IMR-90 (cell line): ENCODE data around the gene CHMP6. TPM values are rescaled to one million over a fixed set of nuclear protein-coding genes. Genes with fewer than 3 reads are reported as not detected.

Source experiments
- ATAC-seq: fragments of 200-7000 bp; cut with Tn5 transposase; 2 replicates; pipeline ENCODE4 v1.9.1; 2020; ENCODE audit warnings: low read depth, mild to moderate bottlenecking, moderate library complexity
- BruUV-seq: library from RNA; stranded (reverse); fragments of 400-500 nt; replicated peaks from 2 replicates; lab custom pipeline; 2021; lab: Mats Ljungman, UMichigan
- CTCF ChIA-PET: fragments of 300-600 bp; formaldehyde crosslinking; extraction: SDS; loops from one replicate; lab custom pipeline; 2021; ENCODE audit warnings: antibody characterized with exemption; lab: Yijun Ruan, JAX
- POLR2A ChIA-PET: fragments of 300-600 bp; sonication (Branson Sonifier 250); formaldehyde crosslinking; loops from one replicate; lab custom pipeline; 2022; ENCODE audit warnings: antibody characterized with exemption; ENCODE audit not compliant: unreplicated experiment; lab: Charles Lee
- DNase-seq: peaks from one replicate; pipeline ENCODE4 v3.0.0; 2013
- H2AFZ ChIP-seq: replicated peaks from 2 replicates; pipeline ENCODE3; 2013; ENCODE audit warnings: low read length, mild to moderate bottlenecking; ENCODE audit not compliant: poor library complexity
- H2AK5ac ChIP-seq: 2 replicates; pipeline ENCODE4 v1.6.1; 2013; ENCODE audit warnings: low read depth, low read length, inconsistent platforms
- H2AK9ac ChIP-seq: replicated peaks from 2 replicates; pipeline ENCODE3; 2013; ENCODE audit warnings: mild to moderate bottlenecking, low read depth, low read length, moderate library complexity; ENCODE audit not compliant: poor library complexity
- H2BK120ac ChIP-seq: 2 replicates; pipeline ENCODE4 v1.6.1; 2013; ENCODE audit warnings: low read depth, low read length, inconsistent platforms
- H2BK15ac ChIP-seq: 3 replicates; pipeline ENCODE4 v1.6.1; 2013; ENCODE audit warnings: low read depth, low read length, inconsistent platforms
- H2BK20ac ChIP-seq: 2 replicates; pipeline ENCODE4 v1.6.1; 2013; ENCODE audit warnings: low read depth, mild to moderate bottlenecking, inconsistent platforms, low read length, moderate library complexity
- H2BK5ac ChIP-seq: 2 replicates; pipeline ENCODE4 v1.6.1; 2013; ENCODE audit warnings: mild to moderate bottlenecking, low read depth, low read length, inconsistent platforms; ENCODE audit not compliant: poor library complexity, severe bottlenecking
- H3K14ac ChIP-seq: replicated peaks from 2 replicates; pipeline ENCODE4 v1.6.1; 2013; ENCODE audit warnings: low read depth, low read length, inconsistent platforms
- H3K18ac ChIP-seq: 2 replicates; pipeline ENCODE4 v1.6.1; 2013; ENCODE audit warnings: low read depth, low read length, control low read depth
- H3K23ac ChIP-seq: 2 replicates; pipeline ENCODE4 v1.6.1; 2013; ENCODE audit warnings: low read depth, low read length, inconsistent platforms
- H3K27ac ChIP-seq: 2 replicates; pipeline ENCODE4 v1.5.1; 2013; ENCODE audit warnings: mild to moderate bottlenecking, control low read depth, low read length; ENCODE audit not compliant: insufficient read depth
- H3K27me3 ChIP-seq: 2 replicates; pipeline ENCODE4 v1.6.1; 2013; ENCODE audit warnings: low read length; ENCODE audit not compliant: control insufficient read depth, insufficient read depth
- H3K36me3 ChIP-seq: 2 replicates; pipeline ENCODE4 v1.6.1; 2013; ENCODE audit warnings: low read length, mixed read lengths; ENCODE audit not compliant: control insufficient read depth, insufficient read depth
- H3K4ac ChIP-seq: 2 replicates; pipeline ENCODE4 v1.6.1; 2013; ENCODE audit warnings: low read depth, low read length, inconsistent platforms
- H3K4me1 ChIP-seq: 2 replicates; pipeline ENCODE4 v1.6.1; 2013; ENCODE audit warnings: low read length, mixed read lengths; ENCODE audit not compliant: control insufficient read depth, insufficient read depth
- H3K4me2 ChIP-seq: 2 replicates; pipeline ENCODE4 v1.6.1; 2013; ENCODE audit warnings: low read depth, mild to moderate bottlenecking, control low read depth, low read length, moderate library complexity
- H3K4me3 ChIP-seq: 2 replicates; pipeline ENCODE4 v1.5.1; 2013; ENCODE audit warnings: low read depth, mild to moderate bottlenecking, control low read depth, low read length, moderate library complexity; ENCODE audit not compliant: insufficient read depth
- H3K56ac ChIP-seq: 2 replicates; pipeline ENCODE4 v1.6.1; 2013; ENCODE audit warnings: low read length, inconsistent platforms; ENCODE audit not compliant: insufficient read depth; ENCODE audit errors: extremely low read depth
- H3K79me1 ChIP-seq, 2 experiments: 2 replicates each; pipeline ENCODE4 v1.6.1; 2013; ENCODE audit warnings: low read length in 2 of 2, inconsistent platforms in 1 of 2, low read depth in 1 of 2
- H3K9ac ChIP-seq: 2 replicates; pipeline ENCODE4 v1.6.1; 2013; ENCODE audit warnings: low read depth, low read length, control low read depth
- H3K9me1 ChIP-seq: 2 replicates; pipeline ENCODE4 v1.6.1; 2013; ENCODE audit warnings: low read length, inconsistent platforms; ENCODE audit not compliant: insufficient read depth
- H3K9me3 ChIP-seq: 2 replicates; pipeline ENCODE4 v1.6.1; 2013; ENCODE audit warnings: low read length; ENCODE audit not compliant: control insufficient read depth, insufficient read depth
- H4K20me1 ChIP-seq: 2 replicates; pipeline ENCODE4 v1.6.1; 2013; ENCODE audit warnings: low read length, inconsistent platforms; ENCODE audit not compliant: insufficient read depth
- H4K5ac ChIP-seq: 2 replicates; pipeline ENCODE4 v1.6.1; 2013; ENCODE audit warnings: mild to moderate bottlenecking, low read depth, low read length, control low read depth
- H4K8ac ChIP-seq, 2 experiments: 2 replicates each; pipeline ENCODE4 v1.6.1; 2013; ENCODE audit warnings: low read depth in 2 of 2, low read length in 2 of 2, control low read depth in 1 of 2, inconsistent platforms in 1 of 2
- H4K91ac ChIP-seq: 2 replicates; pipeline ENCODE4 v1.6.1; 2013; ENCODE audit warnings: low read depth, low read length, inconsistent platforms; ENCODE audit not compliant: insufficient read depth
- BHLHE40 ChIP-seq: fragments of 150-350 bp; IDR thresholded peaks from 2 replicates; pipeline ENCODE4 v1.6.1; 2016; ENCODE audit warnings: mild to moderate bottlenecking, low read depth, low read length
- CEBPB ChIP-seq: IDR thresholded peaks from 2 replicates; pipeline ENCODE4 v1.6.1; 2012; ENCODE audit warnings: low read depth, low read length, improper control_type of control experiment
- MXI1 ChIP-seq: IDR thresholded peaks from 2 replicates; pipeline ENCODE4 v1.6.1; 2012; ENCODE audit warnings: low read depth, mild to moderate bottlenecking, low read length, moderate library complexity, borderline replicate concordance
- POLR2A ChIP-seq: IDR thresholded peaks from 2 replicates; pipeline ENCODE4 v1.6.1; 2012; ENCODE audit warnings: mild to moderate bottlenecking, low read depth, low read length
- WGBS, 2 experiments: methylation state at CpG; one replicate each; pipeline versions ENCODE4 v1.1.5 to v1.1.7; 2013; ENCODE audit warnings: missing lambda C conversion rate in 2 of 2; ENCODE audit not compliant: insufficient read length in 1 of 2; ENCODE audit errors: extremely low coverage in 2 of 2; 5-methylcytosine and 5-hydroxymethylcytosine counted together
- dilution Hi-C: fragments of 300-500 bp; cut with HindIII; formaldehyde crosslinking; loops from one replicate; pipeline ENCODE4 v1.14.3; 2018; ENCODE audit warnings: low sequenced_read_pairs; ENCODE audit not compliant: unreplicated experiment
- in situ Hi-C: fragments of 300-500 bp; cut with MboI; formaldehyde crosslinking; loops from 3 replicates; pipeline ENCODE4 v1.14.3; 2019; ENCODE audit warnings: low sequenced_read_pairs, inconsistent platforms, mixed read lengths
- intact Hi-C: fragments of 100-400 bp; cut with micrococcal nuclease; formaldehyde crosslinking; loops from 2 replicates; pipeline ENCODE4 v1.10.0; 2022
- polyA plus RNA-seq, 3 experiments: library from polyadenylated mRNA; depleted of rRNA; stranded (reverse); fragments of >200 nt; gene quantifications; 2 replicates each; pipeline ENCODE4 v1.2.3, GENCODE V29; 2012; ENCODE audit warnings: low replicate concordance in 1 of 3
- total RNA-seq: library from RNA; depleted of rRNA; stranded (reverse); fragments of >200 nt; gene quantifications from 2 replicates; pipeline ENCODE4 v1.2.3, GENCODE V29; 2012
- TF ChIP-seq, protein P1 (sequence below): fragments of 150-350 bp; IDR thresholded peaks from 2 replicates; pipeline ENCODE4 v1.6.1; 2016; ENCODE audit warnings: low read depth, mild to moderate bottlenecking, low read length, moderate library complexity, borderline replicate concordance

Gene CHMP6
- total and polyA plus RNA-seq, 2 of the 4 experiments (the other 2 are of a cell fraction), result 5.0 to 40.3 TPM

GRCh38 chr17:80947200-80947940 lies 44.3 kb upstream of the CHMP6 start:
- ChIA-PET CTCF (no interaction called here), POLR2A (no interaction called here)
- ATAC-seq (no peak), DNase-seq (no peak)
- Histone ChIP-seq H2BK120ac (no peak overlapping the region), H3K18ac (no peak overlapping the region), H3K23ac (no peak overlapping the region), H3K4me3 (no peak overlapping the region), H2BK15ac (no peak overlapping the region), H3K27ac (no peak overlapping the region), H2BK20ac (no peak overlapping the region), H3K79me1 (no peaks in the 10 kb centered on the region), H2AK5ac (no peak overlapping the region), H3K56ac (no peak overlapping the region), H4K5ac (no peak overlapping the region), H3K4ac (no peak overlapping the region), H4K91ac (no peak overlapping the region), H2AK9ac (no peak overlapping the region), H4K8ac (no peak overlapping the region), H3K9me1 (0 out of 2 replicates have a peak, but pooled peaks cover 5% of the 10 kb centered on the region), H3K4me2 (no peak overlapping the region), H3K9me3 (no peaks in the 10 kb centered on the region), H2AFZ (no peak overlapping the region), H2BK5ac (no peak overlapping the region), H3K27me3 (no peaks in the 10 kb centered on the region), H3K14ac (no peak overlapping the region), H3K36me3 (peaks cover 32% of the 10 kb centered on the region), H3K4me1 (peaks cover 5% of the 10 kb centered on the region), H3K9ac (no peak overlapping the region), H4K20me1 (no peaks in the 10 kb centered on the region)
- in situ Hi-C loops, result no loop called here
- WGBS, 2 experiments, result 93% methylated on average over 14 of the region's 21 CpGs; no CpG with 5 or more reads in 1 of the 2 experiments
- TF ChIP-seq POLR2A (no peak), MXI1 (no peak), BHLHE40 (no peak), CEBPB (no peak)
- TF ChIP-seq, protein P1, sequence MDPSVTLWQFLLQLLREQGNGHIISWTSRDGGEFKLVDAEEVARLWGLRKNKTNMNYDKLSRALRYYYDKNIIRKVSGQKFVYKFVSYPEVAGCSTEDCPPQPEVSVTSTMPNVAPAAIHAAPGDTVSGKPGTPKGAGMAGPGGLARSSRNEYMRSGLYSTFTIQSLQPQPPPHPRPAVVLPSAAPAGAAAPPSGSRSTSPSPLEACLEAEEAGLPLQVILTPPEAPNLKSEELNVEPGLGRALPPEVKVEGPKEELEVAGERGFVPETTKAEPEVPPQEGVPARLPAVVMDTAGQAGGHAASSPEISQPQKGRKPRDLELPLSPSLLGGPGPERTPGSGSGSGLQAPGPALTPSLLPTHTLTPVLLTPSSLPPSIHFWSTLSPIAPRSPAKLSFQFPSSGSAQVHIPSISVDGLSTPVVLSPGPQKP, result no peak
- dilution Hi-C loops, result no loop called here
- no TSS peak for BruUV-seq
- intact Hi-C loops, result no loop called here
